Measurements from ENCODE around the gene STEAP4.

The STEAP4 gene

DNA sequence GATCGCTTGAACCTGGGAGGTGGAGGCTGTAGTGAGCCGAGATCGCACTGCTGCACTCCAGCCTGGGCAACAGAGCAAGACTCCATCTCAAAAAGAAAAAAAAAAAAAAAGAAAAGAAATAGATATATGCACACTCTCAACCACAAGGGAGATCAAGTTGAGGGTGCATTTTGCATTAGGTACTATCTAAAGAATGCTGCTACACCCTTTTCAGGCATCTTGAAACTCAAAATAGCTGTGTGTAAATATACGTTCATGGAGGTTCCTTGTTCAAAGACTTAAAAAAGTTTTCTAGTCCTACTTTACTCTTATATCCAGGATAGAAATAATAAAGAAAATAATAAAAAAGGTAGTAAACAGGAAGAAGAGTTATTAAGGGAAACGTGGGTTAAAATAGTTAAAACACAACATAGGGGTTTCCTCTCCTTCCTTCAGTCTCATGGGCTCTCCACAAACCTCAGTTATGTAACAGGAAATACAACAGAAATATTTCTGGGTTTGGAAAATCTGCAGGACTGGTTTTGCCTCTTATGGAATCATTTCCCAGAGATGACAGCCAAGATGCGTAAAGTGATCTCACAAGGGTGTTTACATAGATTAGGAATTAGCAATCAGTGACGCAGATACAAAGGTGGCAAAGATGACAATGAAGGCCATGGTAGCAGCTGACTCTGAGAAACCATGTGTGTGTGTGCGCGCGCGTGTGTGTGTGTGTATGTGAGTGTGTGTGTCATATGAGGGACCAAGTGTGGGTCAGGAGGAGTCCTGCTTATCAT lies 15.1 kb downstream of the STEAP4 start:
- no peak for TF ChIP-seq CTCF (IDR thresholded peaks at IDR 0.05; ENCODE audit: low read depth, low read length, missing control alignments)
- Histone ChIP-seq H3K36me3 (replicated peaks) (no peaks in the 10 kb centered on the region), H3K4me3 (ENCODE audit: low read depth, low read length) (no peak overlapping the region), H3K27ac (no peak overlapping the region), H3K27me3 (replicated peaks) (no peaks in the 10 kb centered on the region)
- in situ Hi-C loops (cut with HindIII; ENCODE audit: low pct_ligation_motif_present, low sequenced_read_pairs), result no loop called here
- peak; percentile 63 for DNase-seq

DNA sequence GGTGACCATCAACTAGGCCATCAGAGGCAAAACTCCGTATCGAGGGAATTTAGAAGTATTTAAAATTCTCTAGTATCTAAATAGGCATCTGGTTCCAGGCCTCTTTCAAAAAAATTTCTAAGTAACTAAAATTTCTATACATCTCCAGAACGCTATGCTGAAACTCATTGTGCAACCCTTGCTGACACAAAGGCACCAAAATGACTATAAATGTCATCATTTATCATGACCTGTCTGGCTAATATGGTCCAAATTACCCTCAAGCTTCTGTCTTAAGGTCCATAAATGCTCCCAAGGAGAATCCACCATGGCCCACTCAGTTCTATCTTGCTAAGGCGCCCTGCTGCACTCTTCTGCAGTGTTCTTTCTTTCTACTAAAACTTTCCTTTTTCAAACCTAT lies 16.2 kb downstream of the STEAP4 start:
- in situ Hi-C loops (cut with HindIII; ENCODE audit: low pct_ligation_motif_present, low sequenced_read_pairs), result no loop called here
- no peak overlapping the region for H3K4me3 ChIP-seq (ENCODE audit: low read depth, low read length)
- H3K27me3 ChIP-seq (replicated peaks), result no peaks in the 10 kb centered on the region
- no peaks in the 10 kb centered on the region for H3K36me3 ChIP-seq (replicated peaks)
- no peak for TF ChIP-seq CTCF (IDR thresholded peaks at IDR 0.05; ENCODE audit: low read depth, low read length, missing control alignments)
- H3K27ac ChIP-seq, result no peak overlapping the region
- DNase-seq, result no peak

GRCh38 chr7:88289564-88290025 lies 17.1 kb downstream of the STEAP4 start:
- Histone ChIP-seq H3K36me3 (replicated peaks) (no peaks in the 10 kb centered on the region), H3K27me3 (replicated peaks) (no peaks in the 10 kb centered on the region), H3K4me3 (ENCODE audit: low read depth, low read length) (no peak overlapping the region), H3K27ac (no peak overlapping the region)
- DNase-seq, result peak; percentile 16
- no peak for TF ChIP-seq CTCF (IDR thresholded peaks at IDR 0.05; ENCODE audit: low read depth, low read length, missing control alignments)
- in situ Hi-C loops (cut with HindIII; ENCODE audit: low pct_ligation_motif_present, low sequenced_read_pairs), result no loop called here

DNA sequence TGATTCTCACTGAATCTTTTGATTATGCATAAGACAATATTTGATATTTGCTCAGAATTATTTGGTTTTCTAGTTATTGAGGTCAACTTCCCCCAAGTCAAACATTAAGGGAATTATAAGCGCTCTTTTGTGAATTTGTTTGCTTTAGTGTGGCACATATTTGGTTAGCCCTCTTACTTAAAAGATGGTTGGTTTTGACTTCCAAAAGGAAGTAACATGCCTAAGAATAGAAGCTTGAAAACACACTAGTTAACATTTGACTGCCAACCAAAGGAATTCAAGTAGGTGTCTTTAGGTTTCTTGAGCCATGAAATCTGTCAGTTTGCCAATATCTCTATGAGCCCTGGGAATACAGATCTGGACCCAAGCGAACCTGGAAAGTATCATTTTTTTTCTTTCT lies 24.9 kb downstream of the STEAP4 start:
- H3K27me3 ChIP-seq (replicated peaks), result no peaks in the 10 kb centered on the region
- DNase-seq, result no peak
- in situ Hi-C loops (cut with HindIII; ENCODE audit: low pct_ligation_motif_present, low sequenced_read_pairs), result no loop called here
- H3K4me3 ChIP-seq (ENCODE audit: low read depth, low read length), result no peak overlapping the region
- no peak for TF ChIP-seq CTCF (IDR thresholded peaks at IDR 0.05; ENCODE audit: low read depth, low read length, missing control alignments)
- no peak overlapping the region for H3K27ac ChIP-seq
- H3K36me3 ChIP-seq (replicated peaks), result no peaks in the 10 kb centered on the region

- H3K27me3 ChIP-seq (replicated peaks), result no peaks in the 10 kb centered on the region
- H3K27ac ChIP-seq, result no peak overlapping the region
- DNase-seq, result no peak
- H3K36me3 ChIP-seq (replicated peaks), result no peaks in the 10 kb centered on the region
- no peak overlapping the region for H3K4me3 ChIP-seq (ENCODE audit: low read depth, low read length)
- in situ Hi-C loops (cut with HindIII; ENCODE audit: low pct_ligation_motif_present, low sequenced_read_pairs), result no loop called here
- no peak for TF ChIP-seq CTCF (IDR thresholded peaks at IDR 0.05; ENCODE audit: low read depth, low read length, missing control alignments)
Observed at GRCh38 chr7:88280801-88281200, 25.9 kb downstream of the STEAP4 start.

GRCh38 chr7:88279323-88279722 lies 27.4 kb downstream of the STEAP4 start:
- no peaks in the 10 kb centered on the region for H3K36me3 ChIP-seq (replicated peaks)
- no peak for DNase-seq
- TF ChIP-seq CTCF (IDR thresholded peaks at IDR 0.05; ENCODE audit: low read depth, low read length, missing control alignments), result no peak
- no peak overlapping the region for H3K4me3 ChIP-seq (ENCODE audit: low read depth, low read length)
- H3K27ac ChIP-seq, result no peak overlapping the region
- in situ Hi-C loops (cut with HindIII; ENCODE audit: low pct_ligation_motif_present, low sequenced_read_pairs), result no loop called here
- no peaks in the 10 kb centered on the region for H3K27me3 ChIP-seq (replicated peaks)

Measured in brain microvascular endothelial cell (primary cell).